GM21529 (cell line): ENCODE measurements around the gene FNDC3B.
A peak's percentile ranks its signal among the peaks of the same experiment; 100 is the strongest.
"Not testable (repeated sequence)": the region's sequence is repeated elsewhere in the genome, so short reads cannot be mapped to it uniquely, and the experiment has no call there.

Experiments
- ATAC-seq: cut with Tn5 transposase; IDR thresholded peaks from one replicate; pipeline ENCODE4 v1.9.1; 2021; ENCODE audit not compliant: unreplicated experiment

FNDC3B gene

GRCh38 chr3:172031996-172032395, 7.4 kb upstream of the FNDC3B start:
- ATAC-seq, result no peak

DNA sequence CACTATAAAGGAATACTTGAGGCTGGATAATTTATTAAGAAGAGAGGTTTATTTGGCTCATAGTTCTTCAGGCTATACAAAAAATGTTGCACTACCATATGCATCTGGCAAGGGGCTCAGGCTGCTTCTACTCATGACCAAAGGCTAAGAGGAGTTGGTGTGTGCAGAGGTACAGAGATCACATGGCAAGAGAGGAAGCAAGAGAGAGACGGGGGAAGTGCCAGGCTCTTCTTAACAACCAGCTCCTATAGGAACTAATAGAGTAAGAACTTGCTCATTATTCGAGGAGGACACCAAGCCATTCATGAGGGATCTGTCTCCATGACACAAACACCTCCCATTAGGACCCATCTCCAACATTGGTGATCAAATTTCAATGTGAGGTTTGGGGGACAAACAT, 6.0 kb upstream of the FNDC3B start:
- no peak for ATAC-seq

DNA sequence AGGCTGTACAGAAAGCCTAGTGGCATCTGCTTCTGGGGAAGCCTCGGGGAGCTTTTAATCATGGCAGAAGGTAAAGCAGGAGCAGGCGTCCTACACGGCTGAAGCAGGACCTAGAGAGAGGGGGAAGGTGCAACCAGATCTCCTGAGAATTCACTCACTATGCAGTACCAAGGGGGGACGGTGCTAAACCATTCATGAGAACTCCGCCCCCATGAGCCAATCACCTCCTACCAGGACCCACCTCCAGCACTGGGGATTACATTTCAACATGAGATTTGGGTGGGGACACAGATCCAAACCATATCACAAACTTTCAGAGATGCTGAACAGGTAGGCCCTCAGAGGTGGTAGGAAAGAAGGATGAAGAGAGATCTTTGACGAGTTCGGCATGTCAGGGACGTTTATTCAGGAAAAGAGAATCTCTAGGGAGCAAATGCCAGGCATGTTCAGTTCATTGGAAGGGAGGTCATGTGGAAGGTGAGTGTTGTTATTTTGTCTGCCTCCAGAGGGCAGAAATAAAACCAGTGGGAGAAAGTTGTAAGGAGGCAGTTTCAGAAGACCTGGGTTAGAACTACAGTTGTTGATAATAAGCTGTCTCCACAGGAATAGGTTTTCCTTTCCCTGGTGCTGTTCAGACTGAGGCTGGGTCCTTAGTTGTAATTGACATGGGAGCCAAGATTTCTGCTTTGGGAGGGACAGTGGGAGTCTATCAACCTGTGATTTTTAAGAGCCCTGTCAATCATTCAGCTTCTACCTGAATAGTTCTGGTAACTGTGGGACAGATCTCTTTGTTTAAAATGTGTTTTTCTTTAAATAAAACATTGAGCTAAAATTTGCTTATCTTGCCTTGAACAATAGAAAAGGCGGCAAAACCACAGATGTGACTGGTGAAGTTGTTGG, 4.3 kb upstream of the FNDC3B start:
- ATAC-seq, result no peak

DNA sequence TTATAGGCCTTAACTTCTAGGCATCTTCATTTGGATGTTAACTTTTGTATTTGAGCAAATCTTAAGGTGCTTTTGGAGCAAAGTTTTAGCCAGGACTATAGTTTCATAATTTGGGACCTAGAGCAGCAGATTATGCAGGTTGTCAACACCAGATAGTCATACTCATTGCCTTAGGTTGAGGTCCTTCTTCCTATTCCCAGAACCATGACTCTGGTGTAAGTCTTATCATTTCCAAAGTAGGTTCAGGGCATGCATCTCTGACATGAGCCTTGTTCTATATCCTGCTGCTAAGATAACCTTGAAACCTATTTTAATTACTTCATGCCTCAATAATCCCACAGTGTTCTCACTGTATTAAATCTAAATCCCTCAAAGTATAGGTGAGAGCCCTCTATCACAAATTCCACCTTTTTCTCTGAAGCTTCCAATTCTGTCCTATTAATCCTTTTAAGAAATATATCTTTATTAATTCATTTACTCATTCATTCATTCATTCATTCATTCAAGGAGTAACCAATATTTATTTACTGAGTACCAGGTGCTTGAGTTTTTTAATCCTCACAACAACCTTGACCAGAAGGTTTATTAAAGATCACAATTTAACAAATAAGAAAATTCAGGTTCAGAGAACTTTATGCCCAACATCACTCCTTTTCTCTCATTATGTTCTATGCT, 2.7 kb upstream of the FNDC3B start:
- ATAC-seq, result no peak

DNA sequence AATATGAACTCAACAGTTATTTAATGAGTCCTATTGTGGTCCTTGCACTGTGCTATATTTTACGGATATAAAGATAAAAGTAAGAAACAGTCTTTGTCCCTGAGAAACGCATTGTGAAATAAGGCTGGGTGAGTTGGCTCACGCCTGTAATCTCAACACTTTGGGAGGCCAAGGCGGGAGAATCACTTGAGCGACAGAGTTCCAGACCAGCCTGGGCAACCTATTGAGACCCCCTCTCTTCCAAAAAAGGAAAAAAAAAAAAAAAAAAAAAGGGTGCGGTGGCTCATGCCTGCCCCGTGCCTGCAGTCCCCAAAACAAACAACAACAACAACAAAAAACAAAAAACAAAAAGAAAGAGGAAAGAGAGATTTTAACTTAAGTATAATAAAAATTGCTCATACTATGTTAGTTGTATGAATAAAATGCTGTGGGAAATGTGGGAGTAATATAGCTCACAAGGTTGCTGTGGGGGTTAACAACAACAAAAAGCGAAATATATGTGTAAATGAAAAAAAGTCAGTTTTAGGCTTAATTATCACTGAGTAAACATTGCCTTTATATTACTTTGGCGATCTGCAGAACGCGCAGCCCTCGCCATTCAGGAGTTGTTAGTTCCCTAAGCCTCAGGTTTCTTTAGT, 461 bp upstream of the FNDC3B start:
- ATAC-seq, result no peak

GRCh38 chr3:172040078-172040980, 951 bp downstream of the FNDC3B start:
- ATAC-seq, result peak; percentile 30

DNA sequence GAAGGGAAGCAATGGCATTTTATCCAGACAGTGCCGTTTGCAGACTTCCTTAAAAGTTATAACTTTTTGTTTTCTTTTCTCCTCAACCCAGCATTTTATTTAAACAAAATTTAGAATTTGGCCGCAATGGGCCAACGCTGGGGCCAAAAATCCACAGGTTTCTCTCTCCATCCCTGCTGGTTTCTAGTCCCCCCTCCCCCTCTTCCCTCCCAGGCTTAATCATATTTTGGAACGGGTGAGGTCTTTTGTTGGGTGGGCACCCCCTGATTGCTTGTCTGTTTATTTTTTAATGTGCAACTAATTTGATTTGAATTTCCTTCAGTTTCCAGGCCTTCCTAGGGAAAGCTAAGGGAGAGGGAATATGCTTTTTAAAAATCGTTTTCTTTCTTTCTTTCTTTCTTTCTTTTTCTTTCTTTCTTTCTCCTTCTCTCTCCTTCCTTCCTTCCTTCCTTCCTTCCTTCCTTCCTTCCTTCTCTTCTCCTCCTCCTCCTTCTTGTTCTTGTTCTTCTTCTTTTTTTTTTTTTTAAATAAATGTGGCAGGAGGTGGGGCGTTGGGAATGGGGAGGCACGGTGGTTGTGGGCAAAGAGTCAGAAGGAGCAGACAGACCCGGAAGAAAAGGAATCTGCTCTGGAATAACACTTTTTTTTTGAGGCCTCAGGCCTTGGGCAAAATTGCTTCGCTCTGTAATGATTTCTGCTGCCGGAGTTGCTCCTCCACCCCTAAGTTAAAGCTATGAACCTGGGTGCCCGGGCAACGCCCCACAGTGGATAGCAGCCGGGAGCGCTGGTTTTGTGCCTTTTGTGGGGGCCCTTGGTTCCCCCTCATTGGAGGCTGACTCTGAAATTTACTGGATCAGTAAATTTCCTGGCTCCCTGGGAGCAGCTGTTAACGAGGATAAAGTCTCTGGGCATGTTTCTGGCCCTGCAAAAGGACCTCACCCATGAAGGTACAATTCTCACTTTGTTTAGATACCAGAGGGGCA, 1.9 kb downstream of the FNDC3B start:
- no peak for ATAC-seq

DNA sequence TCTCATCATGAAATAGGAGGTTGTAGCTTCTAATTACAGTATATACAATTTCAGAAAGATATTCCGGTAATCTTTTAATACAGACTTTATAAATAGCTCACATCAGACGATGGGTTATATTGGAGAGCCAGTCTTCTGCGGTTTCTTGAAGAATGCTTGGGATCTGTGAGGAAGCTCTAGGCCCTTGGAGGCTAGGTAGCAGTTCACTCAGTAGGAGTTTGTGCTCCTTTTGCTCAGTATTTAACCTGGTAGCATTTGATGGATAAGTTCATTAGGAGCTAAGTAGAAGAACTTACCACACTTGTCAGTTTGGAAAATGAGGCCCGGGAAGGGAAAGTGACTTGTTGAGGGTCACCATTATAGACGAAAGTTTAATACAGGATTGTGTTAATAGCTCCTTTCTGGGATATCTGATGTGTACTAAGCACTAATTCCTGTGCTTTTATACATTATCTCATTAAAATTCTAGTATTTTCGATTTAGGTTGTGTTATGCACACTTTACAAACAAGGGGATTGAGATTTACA, 2.8 kb downstream of the FNDC3B start:
- no peak for ATAC-seq

- not testable (repeated sequence) for ATAC-seq
These were observed 3.3 kb downstream of the FNDC3B start for GRCh38 chr3:172042663-172043179.

DNA sequence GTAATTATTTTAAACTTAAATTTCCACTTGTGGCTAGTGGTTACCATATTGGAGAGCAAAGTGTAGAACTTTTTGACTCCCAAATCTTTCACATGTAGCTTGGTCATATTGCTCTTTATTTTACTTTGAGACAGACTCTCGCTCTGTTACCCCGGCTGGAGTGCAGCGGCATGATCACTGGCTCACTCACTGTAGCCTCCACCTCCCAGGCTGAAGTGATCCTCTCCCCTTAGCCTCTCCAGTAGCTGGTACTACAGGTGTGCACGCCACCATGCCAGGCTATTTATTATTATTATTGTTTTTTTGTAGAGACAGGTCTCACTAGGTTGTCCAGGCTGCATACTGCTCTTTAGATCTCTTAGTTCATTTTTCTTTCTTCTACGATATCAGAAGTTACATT, 3.9 kb downstream of the FNDC3B start:
- ATAC-seq, result no peak

- ATAC-seq, result no peak
These were observed 4.4 kb downstream of the FNDC3B start for GRCh38 chr3:172043766-172044165.

DNA sequence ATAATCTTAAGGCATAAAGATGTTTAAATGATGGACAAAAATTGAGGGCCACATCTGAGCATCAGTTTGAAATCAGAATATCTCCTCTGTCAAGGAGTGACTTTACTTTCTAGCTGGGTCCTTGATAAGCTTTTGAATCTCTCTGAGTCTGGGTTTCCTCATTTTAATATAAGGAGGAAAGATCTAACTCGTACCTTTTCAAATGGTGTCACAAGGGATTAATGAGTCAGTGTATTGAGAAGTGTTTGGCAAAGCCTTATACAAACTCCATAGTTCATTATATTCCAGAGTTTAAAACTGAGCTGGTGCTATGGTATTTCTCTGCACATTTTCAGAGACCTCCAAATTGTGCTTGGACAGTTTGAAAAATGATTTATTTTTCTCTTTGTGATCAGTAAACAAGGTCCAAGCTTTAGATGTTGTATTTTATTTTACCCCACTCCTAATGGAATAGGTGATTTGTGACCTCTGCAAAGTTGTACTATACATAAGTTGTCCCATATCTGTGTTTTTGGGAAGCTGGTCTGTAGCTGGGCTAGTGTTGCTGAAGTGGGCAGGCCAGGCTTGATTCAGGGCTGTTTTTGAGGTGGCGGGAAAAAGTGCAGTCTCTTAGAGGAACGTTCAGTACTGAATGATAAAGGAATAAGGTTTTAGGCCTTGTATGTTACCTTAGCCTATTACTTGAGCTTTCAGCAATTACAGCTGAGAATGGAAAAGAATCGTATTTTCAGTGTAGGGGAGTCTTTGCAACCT, 5.6 kb downstream of the FNDC3B start:
- no peak for ATAC-seq

GRCh38 chr3:172046268-172046915, 7.0 kb downstream of the FNDC3B start:
- ATAC-seq, result no peak

- no peak for ATAC-seq
These were observed 8.3 kb downstream of the FNDC3B start for GRCh38 chr3:172047567-172048115.

- ATAC-seq, result no peak
These were observed 9.2 kb downstream of the FNDC3B start for GRCh38 chr3:172048599-172048998.

DNA sequence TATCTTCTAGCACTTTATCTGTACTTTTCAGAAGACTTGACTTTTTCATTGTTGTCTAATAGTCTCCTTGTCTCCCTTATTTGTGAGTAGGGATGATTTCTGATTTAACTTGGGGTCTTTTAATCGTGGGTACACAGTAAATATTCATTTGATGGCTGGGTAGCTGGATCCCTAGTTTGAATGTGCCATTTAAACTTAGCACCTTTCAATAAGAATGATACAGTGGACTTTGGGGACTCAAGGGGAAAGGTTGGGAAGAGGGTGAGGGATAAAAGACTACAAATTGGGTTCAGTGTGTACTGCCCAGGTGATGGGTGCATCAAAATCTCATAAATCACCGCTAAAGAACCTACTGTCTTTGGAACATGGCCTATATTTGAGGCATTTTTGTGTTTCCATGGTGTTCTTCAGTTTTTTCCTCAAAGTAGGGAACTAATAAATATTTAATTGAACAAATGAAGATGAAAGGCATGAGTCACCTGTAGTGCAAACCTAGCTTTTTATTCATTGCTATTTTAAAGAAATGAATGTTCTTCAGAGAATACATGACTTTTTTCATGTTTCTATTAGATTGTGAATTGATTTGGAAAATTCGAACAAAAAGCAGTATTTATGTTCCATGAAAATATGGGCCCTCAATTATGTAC, 12.1 kb downstream of the FNDC3B start:
- ATAC-seq, result no peak

DNA sequence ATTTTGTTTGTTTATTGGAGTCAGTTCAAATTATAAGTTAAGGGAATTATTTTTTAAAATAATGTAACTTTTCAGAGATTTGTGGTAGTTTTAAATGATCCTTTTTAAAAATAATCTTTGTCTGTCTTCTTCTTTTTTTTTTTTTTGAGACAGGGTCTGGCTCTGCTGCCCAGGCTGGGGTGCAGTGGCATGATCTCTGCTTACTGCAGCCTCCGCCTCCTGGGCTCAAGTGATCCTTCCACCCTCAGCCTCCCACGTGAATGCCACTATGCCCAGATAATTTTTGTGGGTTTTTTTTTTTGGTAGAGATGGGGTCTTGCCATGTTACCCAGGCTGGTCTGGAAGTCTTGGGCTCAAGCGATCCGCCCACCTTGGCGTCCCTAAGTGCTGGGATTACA, 12.6 kb downstream of the FNDC3B start:
- no peak for ATAC-seq
